SW480 (cell line): ENCODE results near the gene ACSF3.

Source experiments
- DNase-seq: peaks from one replicate; pipeline ENCODE4 v3.0.0-alpha.2; 2016; ENCODE audit warnings: low spot score

Gene ACSF3

DNA sequence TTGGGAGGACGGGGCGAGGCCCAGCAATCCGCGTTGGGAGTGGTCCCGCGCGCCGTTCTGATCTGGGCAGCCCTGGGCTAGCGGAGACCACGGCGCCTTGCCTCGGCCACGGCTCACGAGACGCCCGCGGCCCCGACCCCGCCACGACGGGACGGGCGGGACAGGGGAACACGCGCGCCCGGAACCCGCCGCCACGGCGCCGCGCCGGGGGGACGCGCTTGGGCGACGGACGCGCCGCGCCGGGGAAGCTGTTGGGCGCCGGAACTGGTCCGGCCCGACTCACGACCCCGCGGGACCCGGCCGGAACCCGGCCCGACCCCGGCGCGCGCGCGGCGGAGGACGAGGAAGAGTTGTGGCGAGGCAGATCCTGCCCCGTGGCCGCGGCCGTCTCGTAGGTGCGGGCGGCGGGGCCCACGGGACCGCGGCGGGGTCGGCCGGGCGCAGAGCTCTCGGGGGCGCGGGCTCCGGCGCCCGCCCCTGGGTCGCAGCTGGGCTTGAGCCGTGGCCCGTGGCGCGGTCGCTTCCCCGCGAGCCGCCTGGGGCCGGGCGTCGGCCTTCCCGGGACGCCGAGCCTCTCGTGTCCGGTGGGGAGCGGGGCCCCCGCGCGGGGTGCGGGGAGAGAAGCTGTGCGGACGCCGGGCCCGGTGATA lies at the start of gene ACSF3:
Gene ACSF3 (plus strand): TSS at position 251 of the 650 bp plus-strand sequence. CDS start 6,830 bp downstream, outside the sequence.
- DNase-seq: peak; percentile 46

DNA sequence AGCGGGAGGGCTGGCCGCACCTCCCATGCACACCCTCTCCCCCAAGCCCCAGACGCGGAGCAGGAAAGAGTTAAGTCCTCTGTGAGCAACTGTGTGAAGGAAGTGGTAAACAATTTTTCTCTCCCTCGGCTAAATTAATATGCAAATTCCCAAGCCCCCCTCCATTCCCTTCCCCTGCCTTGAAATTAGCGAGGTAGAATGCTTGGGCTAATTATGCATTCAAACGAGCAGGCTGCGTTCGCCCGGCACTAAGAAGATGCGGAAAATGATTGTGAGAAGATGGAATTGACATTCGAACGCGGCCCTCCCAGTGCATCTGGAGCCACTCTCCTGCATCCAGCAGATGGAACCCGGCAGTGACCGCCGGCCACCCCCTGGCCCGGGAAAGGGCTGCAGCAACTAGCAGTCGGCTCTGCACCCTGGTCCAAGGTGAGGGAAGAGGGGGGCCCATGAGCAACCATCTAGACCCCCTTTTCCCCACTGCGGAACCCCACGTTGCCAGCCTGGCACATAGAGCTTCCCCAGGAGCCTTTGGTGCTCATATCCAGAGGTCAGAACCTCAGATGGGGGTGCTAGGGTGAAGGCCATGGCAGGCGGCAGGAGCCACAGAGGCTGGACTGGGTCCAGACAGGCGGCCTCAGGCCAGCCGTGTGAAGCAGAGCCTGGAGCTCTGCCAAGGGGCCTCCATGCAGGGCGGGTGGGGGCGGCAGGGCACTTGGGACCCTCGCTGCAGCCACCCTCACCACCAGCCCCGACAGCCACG lies 49.1 kb upstream of the ACSF3 start:
- no peak for DNase-seq

DNA sequence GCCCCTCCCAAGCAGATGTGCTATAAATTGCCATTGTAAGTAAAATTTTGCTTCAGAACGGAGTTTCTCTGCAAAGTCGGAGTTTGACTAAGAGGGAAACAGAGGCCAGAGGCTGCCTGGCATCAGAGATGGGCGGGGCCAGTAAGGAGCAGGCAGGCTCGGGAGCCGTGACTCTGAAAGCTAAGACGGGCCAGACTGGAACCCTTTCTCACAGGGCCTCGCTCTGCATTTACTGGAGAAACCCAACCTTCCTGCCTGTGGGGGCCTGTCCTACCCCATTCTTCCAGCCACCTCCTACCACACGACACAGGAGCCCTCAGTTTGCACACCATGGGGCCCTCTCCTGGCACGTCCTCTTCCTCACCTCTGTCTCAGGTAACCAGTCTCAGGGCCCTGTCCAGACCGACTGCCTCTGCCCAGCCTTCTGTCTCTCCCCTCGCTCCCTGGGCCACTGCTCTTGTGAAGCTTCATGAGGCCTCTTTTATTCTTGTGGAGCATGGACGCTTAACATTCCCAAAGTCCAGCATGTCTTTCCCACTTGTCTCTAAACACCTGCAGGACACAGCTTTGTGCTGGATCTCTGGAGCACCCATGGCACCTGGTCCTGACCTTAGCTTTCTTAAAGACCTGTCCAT lies 48.4 kb upstream of the ACSF3 start:
- DNase-seq: no peak

DNA sequence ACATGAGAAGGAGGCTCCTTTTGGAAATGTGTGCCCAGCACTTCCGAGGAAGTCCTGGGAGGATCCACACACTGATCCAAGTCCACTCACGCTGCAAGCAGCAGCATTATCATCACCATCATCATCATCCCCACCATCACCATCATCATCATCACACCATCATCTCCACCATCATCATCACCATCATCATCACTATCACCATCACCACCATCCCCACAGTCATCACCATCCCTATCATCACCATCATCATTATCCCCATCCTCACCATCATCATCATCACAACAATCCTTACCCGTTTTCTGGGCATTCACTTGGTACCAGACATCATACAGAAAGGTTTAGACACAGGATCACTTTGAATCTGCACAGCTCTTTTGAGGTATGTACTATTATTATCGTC lies 47.8 kb upstream of the ACSF3 start:
- DNase-seq: no peak

DNA sequence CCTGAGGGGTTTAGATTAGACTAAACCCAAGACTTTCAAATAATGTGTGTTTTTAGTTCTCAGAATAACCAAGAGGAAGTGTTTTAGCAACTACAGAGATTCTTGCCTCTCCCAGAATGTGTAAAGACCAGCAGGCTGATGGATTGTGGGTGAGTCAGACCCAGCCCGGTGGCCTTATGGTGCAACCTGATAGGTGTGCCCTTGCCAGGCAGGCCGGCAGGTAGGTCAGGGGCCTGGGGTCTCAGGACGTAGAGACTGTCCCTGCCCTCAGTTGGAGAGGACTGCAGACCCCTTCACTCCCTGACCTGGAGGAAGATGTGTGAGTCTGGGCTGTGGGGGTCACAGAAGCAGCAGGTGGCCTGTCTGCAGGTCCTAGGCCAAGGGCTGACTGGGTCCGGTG lies 47.2 kb upstream of the ACSF3 start:
- DNase-seq: no peak

DNA sequence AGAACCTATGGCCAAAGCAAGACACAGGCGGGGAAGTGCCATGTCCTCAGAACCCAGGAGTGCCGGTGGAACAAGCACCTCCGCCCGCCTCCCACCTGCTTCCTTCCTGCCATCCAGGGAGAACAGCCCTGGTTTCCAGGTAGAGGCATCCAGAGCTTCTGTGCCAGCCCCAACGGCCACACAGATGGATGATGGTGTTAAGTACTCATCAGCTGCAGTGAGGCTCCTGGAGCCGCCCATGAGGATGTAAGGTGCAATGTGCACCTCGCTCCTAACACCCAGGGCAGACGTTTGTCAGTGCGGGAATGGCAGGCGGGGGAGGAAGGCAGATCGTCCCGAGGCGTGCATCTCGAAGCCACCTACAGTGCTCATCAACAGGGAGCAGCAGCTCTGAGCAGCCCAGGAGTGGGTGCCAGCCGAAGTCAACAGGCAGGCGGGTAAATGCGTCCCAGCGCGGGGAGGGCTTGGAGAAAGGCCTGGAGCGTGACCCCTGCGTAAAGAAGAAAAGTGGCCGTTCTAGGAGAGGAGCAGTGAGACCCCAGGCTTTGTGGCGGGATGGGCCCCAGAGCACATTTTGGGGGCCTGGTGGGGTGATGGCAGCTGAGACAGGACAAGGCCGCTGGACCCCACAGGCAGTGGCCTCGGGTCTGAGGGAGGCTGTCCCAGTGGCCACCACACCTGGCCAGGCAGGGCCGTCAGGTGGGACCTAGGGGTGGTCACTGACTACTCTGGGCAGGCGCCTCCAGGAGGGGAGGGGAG lies 46.1 kb upstream of the ACSF3 start:
- no peak for DNase-seq

DNA sequence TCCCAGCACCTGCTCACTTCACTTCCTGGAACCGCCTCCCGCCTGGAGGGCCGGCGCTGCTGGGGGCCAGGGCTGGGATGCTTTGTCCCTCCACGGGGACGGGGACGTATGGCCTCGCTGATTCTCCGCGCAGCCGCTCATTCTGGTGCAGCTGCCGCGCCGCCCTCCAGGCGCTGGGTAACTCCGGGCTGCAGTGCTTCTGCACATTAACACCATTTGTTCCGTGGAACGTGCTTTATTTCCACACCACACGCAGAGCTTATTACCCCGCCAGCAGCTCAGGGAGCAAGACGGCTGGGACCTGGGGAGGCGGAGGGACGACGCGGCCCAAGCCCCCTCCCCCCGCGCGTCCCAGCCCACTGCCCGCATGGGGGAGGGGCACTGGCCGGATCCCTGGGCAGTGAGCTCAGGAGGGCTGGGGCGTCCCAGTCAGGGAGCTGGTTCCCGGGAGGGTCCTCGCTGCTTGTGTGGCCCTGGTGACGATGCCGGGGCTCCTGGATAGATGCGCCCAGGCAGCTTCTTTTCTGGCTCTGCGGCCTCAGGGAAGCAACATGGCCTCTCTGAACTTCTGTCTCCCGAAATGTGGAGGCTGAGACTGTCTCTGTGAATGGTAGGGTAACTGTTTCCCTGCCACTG lies 45.4 kb upstream of the ACSF3 start:
- DNase-seq: no peak

DNA sequence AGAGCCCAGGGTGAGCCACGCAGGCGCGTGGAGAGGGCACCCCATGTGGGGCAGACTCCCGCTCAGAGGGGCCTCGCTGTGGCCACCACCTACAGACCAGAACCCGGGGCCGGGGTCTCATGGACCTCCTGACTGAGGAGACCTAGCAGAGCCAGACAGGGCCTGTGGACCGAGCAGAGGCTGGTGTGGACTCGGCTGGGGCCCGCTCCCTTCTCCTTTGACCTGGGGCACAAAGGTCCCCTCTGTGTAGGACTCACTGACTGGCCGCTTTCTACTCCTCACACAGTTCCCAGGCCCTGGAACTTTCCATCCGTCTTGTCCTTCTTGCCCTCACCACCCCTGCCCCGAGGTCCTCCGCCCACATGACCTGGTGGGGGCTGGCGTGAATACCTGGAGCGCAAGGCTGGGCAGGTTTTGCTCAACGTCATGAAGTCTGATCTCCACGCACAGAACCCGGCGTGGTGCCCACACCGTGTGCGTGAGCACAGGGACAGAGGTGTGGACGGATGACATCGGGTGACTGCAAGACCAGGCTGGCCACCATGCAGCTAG lies 44.7 kb upstream of the ACSF3 start:
- no peak for DNase-seq

DNA sequence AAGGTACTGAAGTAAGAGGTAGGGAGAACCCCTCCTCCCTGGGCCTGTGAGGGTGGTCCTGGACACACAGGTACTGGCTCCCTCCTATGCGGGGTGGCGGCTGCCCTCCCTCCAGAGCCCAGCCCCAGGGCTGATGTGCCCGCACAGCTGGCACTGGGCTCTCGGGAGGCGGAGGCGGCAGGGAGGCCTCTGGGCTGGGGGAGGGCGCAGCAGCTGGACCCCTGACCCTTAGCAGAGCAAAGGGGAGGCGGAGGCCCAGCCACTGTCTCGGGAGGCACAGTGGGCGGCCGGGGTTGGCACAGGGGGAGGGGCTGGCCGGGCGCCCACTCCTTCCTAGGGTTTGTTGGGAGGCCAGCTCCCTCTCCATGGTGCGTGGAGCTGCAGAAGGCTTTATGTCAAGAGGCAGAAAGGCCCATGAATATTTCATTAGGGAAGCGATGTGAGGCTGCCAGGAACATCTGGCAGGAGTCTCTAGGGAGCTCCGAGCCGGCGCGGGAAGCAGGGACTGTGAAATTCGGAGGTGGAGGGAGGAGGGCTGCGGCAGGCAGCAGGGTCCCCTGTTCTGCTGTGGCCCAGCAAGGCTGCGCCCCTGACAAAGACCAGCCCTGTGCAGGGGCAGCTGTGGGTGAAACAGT lies 44.1 kb upstream of the ACSF3 start:
- DNase-seq: no peak

DNA sequence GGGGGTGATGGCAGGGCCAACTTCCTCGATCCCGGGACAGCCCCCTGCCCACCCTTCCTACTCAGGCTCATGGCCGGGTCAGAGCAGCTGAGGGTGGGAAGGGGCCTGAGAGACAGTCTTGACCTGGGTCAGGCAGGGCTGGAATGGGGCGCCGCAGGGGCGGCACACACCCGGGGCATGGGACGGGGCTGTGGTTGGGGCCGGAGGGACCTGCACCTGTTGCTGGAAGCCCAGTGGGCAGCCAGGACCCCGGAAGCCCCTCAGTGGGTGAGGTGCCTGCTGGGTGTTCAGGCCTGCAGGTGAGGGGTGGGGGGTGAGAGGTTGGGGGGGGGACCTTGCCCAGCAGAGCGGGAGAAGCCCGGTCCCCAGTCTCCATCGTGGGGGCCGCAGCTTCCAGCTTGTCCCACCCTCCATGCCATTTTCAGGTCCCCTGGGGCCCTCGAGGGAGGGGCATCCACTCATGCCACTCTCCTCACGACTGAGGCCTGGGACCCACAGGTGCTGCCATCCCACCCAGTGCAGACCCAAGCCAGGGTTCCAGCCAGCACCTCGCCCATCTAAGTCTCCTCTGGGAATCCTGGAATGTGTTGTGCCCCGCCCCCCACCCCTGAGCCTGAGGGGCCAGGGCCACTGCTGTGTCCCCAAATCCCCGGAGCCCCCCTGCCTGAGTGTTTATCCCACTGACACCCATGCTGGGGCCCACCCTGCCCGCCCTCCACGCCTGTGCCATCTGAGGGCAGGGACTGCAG lies 43.4 kb upstream of the ACSF3 start:
- DNase-seq: no peak

DNA sequence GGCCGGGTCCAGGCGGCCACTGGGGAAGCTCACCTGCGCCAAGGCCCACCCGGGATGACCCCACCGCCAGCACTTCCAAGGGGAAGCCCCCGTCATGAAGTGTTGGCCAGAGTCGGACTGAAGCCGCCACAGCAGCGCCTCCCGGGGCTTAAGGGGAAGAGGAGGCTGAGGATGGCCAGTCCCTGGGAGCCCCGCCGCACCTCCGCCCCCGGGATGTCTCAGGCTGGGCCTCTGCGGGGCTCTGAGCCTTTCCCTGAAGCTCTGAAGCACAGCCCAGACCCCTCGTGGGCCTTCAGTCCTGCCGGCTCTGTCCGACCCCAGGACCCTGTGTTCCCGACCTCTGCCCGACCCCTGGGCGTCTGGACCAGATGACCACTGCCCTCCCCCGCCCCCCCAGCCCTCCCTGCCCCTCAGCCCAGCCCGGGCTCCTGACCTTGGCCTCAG lies 42.8 kb upstream of the ACSF3 start:
- no peak for DNase-seq

DNA sequence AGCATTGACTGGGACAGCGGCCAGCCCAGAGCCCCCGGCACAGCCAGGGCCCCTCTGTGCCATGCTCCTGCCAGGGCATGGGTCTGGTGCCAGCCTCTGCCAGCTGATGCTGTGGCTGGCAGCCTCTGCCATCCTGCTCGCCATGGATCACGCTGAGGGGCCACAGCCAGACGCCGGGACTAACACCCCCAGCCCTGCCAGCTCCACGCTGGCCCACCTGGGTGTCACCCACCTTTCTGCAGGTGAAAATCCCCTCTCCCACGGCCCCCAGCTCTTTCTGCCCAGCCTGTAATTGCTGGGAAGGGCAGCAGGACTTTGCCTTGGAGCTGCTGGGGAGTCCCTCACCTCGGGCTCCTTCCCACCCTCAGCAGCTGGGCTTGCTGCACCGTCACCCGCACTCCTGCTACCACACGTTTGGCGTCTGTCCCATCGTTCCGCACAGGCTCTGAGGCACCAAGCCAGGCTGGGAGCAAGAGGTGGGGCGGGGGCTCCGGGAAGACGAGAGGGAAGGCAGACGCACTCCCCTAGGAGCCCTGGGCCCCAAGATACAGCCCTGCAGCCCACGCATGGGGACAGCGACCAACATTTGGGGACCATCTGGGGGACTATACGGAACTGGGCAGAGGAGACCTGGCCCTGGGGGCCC lies 42.0 kb upstream of the ACSF3 start:
- no peak for DNase-seq

DNA sequence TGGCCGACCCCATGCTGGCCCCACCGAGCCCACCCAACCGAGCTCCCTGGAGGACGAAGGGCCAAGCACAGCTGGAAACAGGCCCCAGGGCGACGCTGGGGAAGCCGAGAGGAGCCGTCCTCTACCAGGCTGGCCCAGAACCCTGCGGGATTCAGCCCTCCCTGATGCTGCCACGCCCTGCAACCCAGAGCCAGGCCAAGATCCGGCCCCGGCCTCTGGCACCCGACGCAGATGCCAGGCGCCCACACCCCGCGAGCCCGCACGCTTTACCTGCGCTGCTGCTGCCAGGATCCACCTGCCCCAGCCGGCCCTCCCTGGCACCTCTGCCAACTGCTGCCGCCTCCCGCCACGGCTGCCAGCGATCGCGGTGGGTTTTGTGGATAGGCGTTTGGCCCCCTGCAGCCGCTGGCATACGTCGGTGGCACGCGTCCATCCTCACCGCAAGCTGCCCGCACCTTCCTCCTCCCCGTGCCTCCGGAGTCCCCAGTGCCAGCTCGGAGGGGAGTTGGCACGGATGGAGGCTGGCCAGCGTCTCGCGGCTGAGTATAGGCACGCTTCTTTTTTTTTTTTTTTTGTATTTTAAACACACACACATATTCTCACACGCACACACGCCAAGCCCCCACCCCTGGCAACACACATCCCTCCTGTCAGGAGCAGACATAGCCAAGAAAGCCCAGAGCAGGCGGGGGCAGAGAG lies 41.3 kb upstream of the ACSF3 start:
- peak; percentile 19 for DNase-seq

DNA sequence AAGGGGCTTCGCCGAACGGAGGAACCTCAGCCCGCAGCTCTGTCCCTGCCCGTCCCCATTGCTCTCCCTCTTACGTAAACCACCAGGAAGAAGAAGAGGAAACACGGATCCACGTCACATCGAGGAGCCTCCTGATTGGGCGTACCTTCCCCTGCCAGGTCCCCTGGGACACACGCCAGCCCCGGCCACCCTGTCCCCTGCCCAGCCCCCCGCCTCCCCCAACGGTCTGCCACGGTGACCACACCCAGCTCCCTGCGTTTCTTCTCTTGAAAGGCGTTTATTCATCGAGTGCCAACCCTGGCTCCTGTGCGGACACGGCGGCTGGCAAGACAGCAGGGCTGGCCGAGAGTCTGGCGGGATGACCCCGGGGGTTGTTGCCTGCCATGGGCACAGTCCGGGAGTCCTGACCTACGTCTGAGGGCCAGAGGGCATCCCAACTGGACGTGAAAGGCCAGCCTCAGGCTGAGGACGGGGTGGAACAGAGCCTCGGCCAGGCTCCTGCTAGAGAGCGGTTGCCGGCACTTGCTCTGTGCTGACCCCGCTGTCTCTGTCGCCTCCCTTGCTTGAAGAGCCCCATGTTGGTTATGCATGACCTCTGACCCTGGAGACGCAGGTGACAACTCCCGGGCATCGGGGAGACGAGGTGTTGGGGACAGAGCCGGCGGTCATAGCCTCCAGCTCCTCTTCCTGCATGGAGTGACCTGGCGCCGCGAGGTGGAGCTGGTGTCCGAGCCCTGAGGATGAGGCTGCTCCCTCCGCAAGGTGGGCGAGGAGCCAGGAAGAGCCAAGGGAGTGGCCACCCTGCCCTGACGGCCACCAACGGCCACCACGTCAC lies 40.5 kb upstream of the ACSF3 start:
- peak; percentile 80 for DNase-seq

DNA sequence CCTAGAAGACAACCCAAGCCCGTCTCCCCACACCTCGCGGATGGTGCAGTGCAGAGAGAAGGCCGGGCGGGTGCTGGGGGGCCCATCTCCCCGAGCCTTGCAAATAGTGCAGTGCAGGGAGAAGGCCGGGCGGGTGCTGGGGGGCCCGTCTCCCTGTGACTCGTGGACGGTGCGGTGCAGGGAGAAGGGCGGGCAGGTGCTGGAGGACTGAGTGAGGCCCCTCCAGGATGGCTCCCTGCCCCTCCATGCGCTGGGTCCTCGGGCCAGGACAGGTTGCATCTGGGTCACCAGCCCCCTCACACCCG lies 40.0 kb upstream of the ACSF3 start:
- DNase-seq: no peak

DNA sequence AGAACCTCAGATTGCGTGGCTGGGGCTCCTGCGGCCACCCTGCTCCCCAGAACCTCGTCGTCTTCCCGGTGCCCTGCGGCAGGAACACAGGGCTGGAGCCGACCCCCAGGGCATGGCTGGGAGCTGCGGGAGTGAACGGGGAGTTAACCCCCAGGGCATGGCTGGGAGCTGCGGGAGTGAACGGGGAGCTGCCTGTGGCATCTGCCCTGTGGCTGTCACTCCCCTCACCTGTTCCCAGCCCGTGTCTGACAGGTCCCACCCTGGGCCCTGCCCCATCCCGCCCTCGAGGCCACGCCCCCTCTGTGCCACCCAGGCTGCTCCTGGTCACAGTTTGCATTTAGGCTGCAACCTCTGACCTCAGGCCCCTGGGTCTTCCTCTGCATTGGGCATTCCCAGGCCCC lies 39.4 kb upstream of the ACSF3 start:
- no peak for DNase-seq

DNA sequence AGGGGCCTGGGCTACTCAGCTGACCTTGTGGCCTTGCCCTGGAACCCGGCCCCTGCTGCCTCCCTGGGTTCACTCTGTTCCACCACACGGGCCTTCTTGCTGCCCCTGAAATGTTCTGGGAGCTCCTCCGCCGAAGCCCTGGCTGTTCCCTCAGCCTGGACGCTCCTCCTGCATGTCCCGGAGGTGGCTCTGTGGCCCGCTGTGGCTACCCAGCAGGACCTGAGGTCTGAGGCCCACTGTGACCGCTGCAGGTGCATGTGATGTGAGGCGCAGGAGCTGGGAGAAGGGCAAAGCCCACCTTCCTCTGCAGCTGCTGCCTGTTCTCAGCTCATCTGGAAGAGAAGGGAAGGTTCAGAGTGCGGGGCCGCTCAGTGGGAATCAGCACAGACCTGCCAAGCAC lies 38.9 kb upstream of the ACSF3 start:
- no peak for DNase-seq

DNA sequence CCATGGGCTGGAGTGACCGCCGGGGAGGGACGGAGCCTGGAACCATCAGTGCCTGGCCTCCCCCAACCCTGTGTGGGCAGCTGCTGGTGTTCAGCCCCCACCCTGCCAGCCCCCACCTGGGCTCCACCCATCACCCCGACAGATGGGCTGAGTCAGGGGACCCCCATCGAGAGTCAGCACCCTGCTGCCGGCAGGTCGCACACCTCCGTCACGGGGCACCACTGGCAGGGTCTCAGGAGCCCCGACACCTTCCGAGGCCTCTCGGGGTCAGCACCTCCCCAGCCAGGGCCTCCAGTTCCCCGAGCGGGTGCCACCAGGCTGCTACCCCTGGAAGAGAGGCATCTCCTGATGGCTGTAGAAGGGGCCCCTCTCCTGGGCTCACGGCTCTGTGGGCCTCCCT lies 38.3 kb upstream of the ACSF3 start:
- DNase-seq: no peak
